Neural cell (in vitro differentiated cells): ENCODE results near the gene RABL3.

Source experiments
- EP300 ChIP-seq: fragments of 450-650 bp; conservative IDR thresholded peaks from 2 replicates; pipeline ENCODE4 v1.6.1; 2014; ENCODE audit warnings: antibody characterized with exemption, mild to moderate bottlenecking, moderate library complexity; ENCODE audit not compliant: poor library complexity, severe bottlenecking
- POLR2AphosphoS5 ChIP-seq: IDR thresholded peaks from 2 replicates; pipeline ENCODE4 v1.6.1; 2012
- RAD21 ChIP-seq: fragments of 450-650 bp; conservative IDR thresholded peaks from 2 replicates; pipeline ENCODE4 v1.6.1; 2014; ENCODE audit warnings: antibody characterized with exemption, mild to moderate bottlenecking, moderate library complexity
- TF ChIP-seq, protein P1 (sequence below): fragments of 450-650 bp; IDR thresholded peaks from 2 replicates; pipeline ENCODE4 v1.5.1; 2014; ENCODE audit warnings: antibody characterized with exemption, mild to moderate bottlenecking, moderate library complexity; ENCODE audit not compliant: poor library complexity, severe bottlenecking

DNA sequence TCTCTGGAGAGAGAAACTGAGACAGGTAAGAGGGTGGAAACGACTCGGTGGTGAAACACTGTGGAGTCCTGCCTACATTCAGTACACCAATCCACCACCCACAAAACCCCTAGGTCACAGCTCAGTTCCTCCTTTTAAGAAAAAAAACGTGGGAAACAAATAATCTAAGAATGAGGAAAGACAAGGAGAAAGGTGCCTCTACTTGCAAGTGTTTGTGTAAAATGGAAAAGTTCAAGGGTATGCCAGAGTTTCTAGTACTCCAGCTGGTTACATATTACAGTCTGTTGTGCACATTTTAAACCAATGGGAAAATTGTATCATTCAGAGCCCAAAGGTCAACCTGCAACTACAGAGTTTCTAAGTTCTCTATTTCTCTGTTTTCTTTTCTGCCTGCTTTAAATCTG is 92.5 kb downstream of the RABL3 start:
- TF ChIP-seq POLR2AphosphoS5 (no peak), EP300 (no peak), RAD21 (no peak)
- TF ChIP-seq, protein P1, sequence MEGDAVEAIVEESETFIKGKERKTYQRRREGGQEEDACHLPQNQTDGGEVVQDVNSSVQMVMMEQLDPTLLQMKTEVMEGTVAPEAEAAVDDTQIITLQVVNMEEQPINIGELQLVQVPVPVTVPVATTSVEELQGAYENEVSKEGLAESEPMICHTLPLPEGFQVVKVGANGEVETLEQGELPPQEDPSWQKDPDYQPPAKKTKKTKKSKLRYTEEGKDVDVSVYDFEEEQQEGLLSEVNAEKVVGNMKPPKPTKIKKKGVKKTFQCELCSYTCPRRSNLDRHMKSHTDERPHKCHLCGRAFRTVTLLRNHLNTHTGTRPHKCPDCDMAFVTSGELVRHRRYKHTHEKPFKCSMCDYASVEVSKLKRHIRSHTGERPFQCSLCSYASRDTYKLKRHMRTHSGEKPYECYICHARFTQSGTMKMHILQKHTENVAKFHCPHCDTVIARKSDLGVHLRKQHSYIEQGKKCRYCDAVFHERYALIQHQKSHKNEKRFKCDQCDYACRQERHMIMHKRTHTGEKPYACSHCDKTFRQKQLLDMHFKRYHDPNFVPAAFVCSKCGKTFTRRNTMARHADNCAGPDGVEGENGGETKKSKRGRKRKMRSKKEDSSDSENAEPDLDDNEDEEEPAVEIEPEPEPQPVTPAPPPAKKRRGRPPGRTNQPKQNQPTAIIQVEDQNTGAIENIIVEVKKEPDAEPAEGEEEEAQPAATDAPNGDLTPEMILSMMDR: no peak
